ENCODE measurements around the gene EMC10.
A peak's percentile ranks its signal among the peaks of the same experiment; 100 is the strongest.

The EMC10 gene

GRCh38 chr19:50476224-50476906 lies at the start of gene EMC10, which contains the start of gene GARIN5A:
Gene EMC10, plus strand, starts transcription at chr19:50476507. Its CDS starts 38 bp downstream, at chr19:50476545.
Gene GARIN5A, minus strand, starts transcription at chr19:50476848. Its CDS starts 460 bp downstream, at chr19:50476388.
- Histone ChIP-seq H3K9me3 (no peaks in the 10 kb centered on the region), H3K27me3 (peaks cover 38% of the 10 kb centered on the region), H3K9ac (no peak within 1 kb of the TSS), H3K4me1 (peaks cover 17% of the 10 kb centered on the region), H3K36me3 (no peaks in the 10 kb centered on the region), H3K4me3 (no peak within 1 kb of the TSS; the same call in none of the 2 replicates), H4K20me1 (no peaks in the 10 kb centered on the region), H3K4me2 (peak within 1 kb of the TSS; percentile 42), H3K27ac (no peak within 1 kb of the TSS)
- no peak for TF ChIP-seq Cebpa-rat (IDR thresholded peaks at IDR 0.05)

- H3K27ac ChIP-seq: peak overlapping the region; percentile 66
- peaks cover 19% of the 10 kb centered on the region for H3K36me3 ChIP-seq
- H3K9me3 ChIP-seq: no peaks in the 10 kb centered on the region
- peak overlapping the region; percentile 95 for H3K4me2 ChIP-seq
- no peak for TF ChIP-seq Cebpa-rat (IDR thresholded peaks at IDR 0.05)
- H3K4me1 ChIP-seq: peaks cover 50% of the 10 kb centered on the region
- H4K20me1 ChIP-seq: no peaks in the 10 kb centered on the region
- peak overlapping the region; percentile 58 for H3K9ac ChIP-seq
- H3K4me3 ChIP-seq: peak overlapping the region; percentile 54
- no peaks in the 10 kb centered on the region for H3K27me3 ChIP-seq
Observed at GRCh38 chr19:50427318-50427925, 48.9 kb upstream of the EMC10 start.

- peaks cover 13% of the 10 kb centered on the region for H3K36me3 ChIP-seq
- peaks cover 52% of the 10 kb centered on the region for H3K4me1 ChIP-seq
- TF ChIP-seq Cebpa-rat (IDR thresholded peaks at IDR 0.05): no peak
- peak overlapping the region; percentile 95 for H3K4me2 ChIP-seq
- no peaks in the 10 kb centered on the region; the same call in 1 of the 2 replicates for H4K20me1 ChIP-seq
- H3K27me3 ChIP-seq: no peaks in the 10 kb centered on the region
- H3K9ac ChIP-seq: peak overlapping the region; percentile 58
- H3K9me3 ChIP-seq: no peaks in the 10 kb centered on the region
- peak overlapping the region; percentile 54 for H3K4me3 ChIP-seq
- peak overlapping the region; percentile 66 for H3K27ac ChIP-seq
Observed at GRCh38 chr19:50427997-50428425, 48.3 kb upstream of the EMC10 start.

GRCh38 chr19:50428772-50429463 lies 47.4 kb upstream of the EMC10 start:
- H3K4me3 ChIP-seq: peak overlapping the region; percentile 54; the same call in 1 of the 2 replicates
- peaks cover 62% of the 10 kb centered on the region for H3K4me1 ChIP-seq
- H3K27me3 ChIP-seq: no peaks in the 10 kb centered on the region
- TF ChIP-seq Cebpa-rat (IDR thresholded peaks at IDR 0.05): no peak
- no peak overlapping the region; the same call in 1 of the 2 replicates for H3K27ac ChIP-seq
- H3K4me2 ChIP-seq: peak overlapping the region; percentile 95
- peaks cover 4% of the 10 kb centered on the region; the same call in 1 of the 2 replicates for H4K20me1 ChIP-seq
- H3K9ac ChIP-seq: peak overlapping the region; percentile 58; the same call in 1 of the 2 replicates
- H3K9me3 ChIP-seq: no peaks in the 10 kb centered on the region
- peaks cover 4% of the 10 kb centered on the region for H3K36me3 ChIP-seq

GRCh38 chr19:50430888-50431342 lies 45.4 kb upstream of the EMC10 start:
- Histone ChIP-seq H3K9me3 (no peaks in the 10 kb centered on the region), H3K9ac (peak overlapping the region; percentile 75), H3K27me3 (no peaks in the 10 kb centered on the region), H3K4me1 (peaks cover 82% of the 10 kb centered on the region), H4K20me1 (peaks cover 9% of the 10 kb centered on the region; the same call in 1 of the 2 replicates), H3K4me3 (peak overlapping the region; percentile 66), H3K27ac (peak overlapping the region; percentile 77), H3K36me3 (no peaks in the 10 kb centered on the region), H3K4me2 (peak overlapping the region; percentile 90)
- TF ChIP-seq Cebpa-rat (IDR thresholded peaks at IDR 0.05): no peak

- no peak for TF ChIP-seq Cebpa-rat (IDR thresholded peaks at IDR 0.05)
- no peaks in the 10 kb centered on the region for H3K36me3 ChIP-seq
- peak overlapping the region; percentile 79 for H3K27ac ChIP-seq
- H3K4me3 ChIP-seq: peak overlapping the region; percentile 66
- H3K4me2 ChIP-seq: peak overlapping the region; percentile 90
- H3K9me3 ChIP-seq: no peaks in the 10 kb centered on the region
- peak overlapping the region; percentile 75 for H3K9ac ChIP-seq
- H3K27me3 ChIP-seq: no peaks in the 10 kb centered on the region
- peaks cover 9% of the 10 kb centered on the region; the same call in 1 of the 2 replicates for H4K20me1 ChIP-seq
- H3K4me1 ChIP-seq: peaks cover 88% of the 10 kb centered on the region
Observed at GRCh38 chr19:50431343-50432220, 44.7 kb upstream of the EMC10 start.

GRCh38 chr19:50432221-50433028 lies 43.9 kb upstream of the EMC10 start, which contains the start of gene MYBPC2:
Gene MYBPC2, plus strand, starts transcription at chr19:50432892. Its CDS starts 62 bp downstream, at chr19:50432954.
- peak within 1 kb of the TSS; percentile 90 for H3K4me2 ChIP-seq
- H3K9me3 ChIP-seq: no peaks in the 10 kb centered on the region
- no peaks in the 10 kb centered on the region for H3K27me3 ChIP-seq
- peak within 1 kb of the TSS; percentile 79 for H3K27ac ChIP-seq
- H3K9ac ChIP-seq: peak within 1 kb of the TSS; percentile 75
- H4K20me1 ChIP-seq: peaks cover 9% of the 10 kb centered on the region; the same call in 1 of the 2 replicates
- H3K4me1 ChIP-seq: peaks cover 90% of the 10 kb centered on the region
- no peaks in the 10 kb centered on the region for H3K36me3 ChIP-seq
- peak within 1 kb of the TSS; percentile 66 for H3K4me3 ChIP-seq
- TF ChIP-seq Cebpa-rat (IDR thresholded peaks at IDR 0.05): no peak
